Ureter (tissue), 1 donor: Measurements from ENCODE around the gene NDUFAF5. TPM values are rescaled to one million over a fixed set of nuclear protein-coding genes. Genes with fewer than 3 reads are reported as not detected.
"Not testable (repeated sequence)": the region's sequence is repeated elsewhere in the genome, so short reads cannot be mapped to it uniquely, and the experiment has no call there.

Source experiments
- DNase-seq: peaks from one replicate; pipeline ENCODE4 v3.0.0-alpha.2; 2020; ENCODE audit warnings: low spot score
- total RNA-seq: library from RNA; stranded (reverse); gene quantifications from one replicate; pipeline ENCODE4 v1.2.4, GENCODE V29; 2023
- donor health status: DM: yes; HTN: yes; CAD: no.

The NDUFAF5 gene, protein sequence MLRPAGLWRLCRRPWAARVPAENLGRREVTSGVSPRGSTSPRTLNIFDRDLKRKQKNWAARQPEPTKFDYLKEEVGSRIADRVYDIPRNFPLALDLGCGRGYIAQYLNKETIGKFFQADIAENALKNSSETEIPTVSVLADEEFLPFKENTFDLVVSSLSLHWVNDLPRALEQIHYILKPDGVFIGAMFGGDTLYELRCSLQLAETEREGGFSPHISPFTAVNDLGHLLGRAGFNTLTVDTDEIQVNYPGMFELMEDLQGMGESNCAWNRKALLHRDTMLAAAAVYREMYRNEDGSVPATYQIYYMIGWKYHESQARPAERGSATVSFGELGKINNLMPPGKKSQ
- total RNA-seq: 51.6 TPM

GRCh38 chr20:13784893-13785715 lies at the start of gene NDUFAF5, which contains the start of gene ESF1:
TSS of gene NDUFAF5 (plus strand) at chr20:13785028. CDS start at chr20:13785069, 41 bp downstream.
TSS of gene ESF1 (minus strand) at chr20:13784919. CDS start at chr20:13783140, 1,779 bp downstream.
- DNase-seq: peak; percentile 95

DNA sequence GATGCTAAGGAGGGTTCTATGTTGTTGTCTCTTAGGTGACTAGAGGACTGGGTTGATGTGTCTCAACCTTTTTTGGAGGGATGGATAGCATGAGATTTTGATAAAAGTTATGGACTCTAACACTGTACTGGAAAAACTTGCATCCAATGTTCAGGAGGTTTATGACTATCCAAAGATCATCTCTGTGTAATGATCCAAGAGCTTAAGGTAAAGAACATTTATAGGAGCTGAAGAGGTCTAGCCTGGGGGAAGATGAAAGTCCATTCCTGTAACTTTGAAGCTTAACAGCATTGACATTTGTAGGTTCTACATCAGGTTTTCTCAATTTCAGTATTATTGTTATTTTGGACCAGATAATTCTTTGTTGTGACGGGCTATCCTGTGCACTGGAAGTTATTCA lies 49.0 kb upstream of the NDUFAF5 start:
- no peak for DNase-seq

GRCh38 chr20:13736436-13737191 lies 48.2 kb upstream of the NDUFAF5 start:
- no peak for DNase-seq

DNA sequence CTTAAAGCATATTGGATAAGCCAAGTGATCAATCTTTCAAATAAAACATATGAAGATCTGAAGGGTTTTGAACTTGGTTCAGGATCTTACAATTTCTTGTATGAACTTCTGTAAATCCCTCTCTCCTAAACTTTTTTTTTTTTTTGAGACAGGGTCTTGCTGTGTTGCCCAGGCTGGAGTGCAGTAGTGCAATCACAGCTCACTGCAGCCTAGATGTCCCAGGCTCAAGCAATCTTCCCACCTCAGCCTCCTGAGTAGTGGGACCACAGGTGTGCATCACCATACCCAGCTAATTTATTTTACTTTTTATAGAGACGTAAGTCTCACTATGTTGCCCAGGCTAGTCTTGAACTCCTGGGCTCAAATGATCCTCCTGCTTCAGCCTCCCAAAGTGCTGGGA lies 46.6 kb upstream of the NDUFAF5 start:
- DNase-seq: not testable (repeated sequence)

GRCh38 chr20:13739731-13740649 lies 44.8 kb upstream of the NDUFAF5 start:
- no peak for DNase-seq

- DNase-seq: no peak
Measured at GRCh38 chr20:13741879-13742278, 42.9 kb upstream of the NDUFAF5 start.

GRCh38 chr20:13744352-13744751 lies 40.5 kb upstream of the NDUFAF5 start:
- no peak for DNase-seq

- DNase-seq: no peak
Measured at GRCh38 chr20:13745784-13746183, 39.0 kb upstream of the NDUFAF5 start.

- no peak for DNase-seq
Measured at GRCh38 chr20:13749811-13750210, 35.0 kb upstream of the NDUFAF5 start.

DNA sequence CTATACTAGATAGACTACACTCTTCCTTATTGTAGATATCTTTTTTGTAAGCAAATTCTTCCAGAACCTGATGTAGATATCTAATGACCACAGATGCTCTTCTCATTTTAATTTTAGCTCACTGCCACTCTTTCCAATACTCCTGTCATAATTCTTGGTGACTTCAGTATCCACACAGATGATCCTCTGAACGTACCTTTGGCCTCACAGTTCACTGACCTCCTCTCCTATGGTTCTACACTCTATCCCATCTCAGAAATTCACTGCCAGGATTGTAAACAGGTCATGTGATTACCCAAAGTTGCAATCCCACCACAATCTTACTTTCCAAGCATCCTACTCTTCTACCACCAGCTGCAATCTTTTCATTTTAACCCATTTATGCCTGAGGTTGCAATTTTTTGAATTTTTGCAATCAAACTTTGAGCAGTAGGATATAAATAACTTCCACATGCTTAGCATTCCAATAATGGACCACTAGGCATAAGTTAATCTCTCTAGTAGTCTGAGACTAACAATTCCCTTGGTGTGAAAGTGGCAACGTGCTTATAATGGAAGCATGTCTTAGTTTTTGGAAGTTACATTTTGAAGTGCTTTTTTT lies 31.3 kb upstream of the NDUFAF5 start:
- DNase-seq: no peak

- no peak for DNase-seq
Measured at GRCh38 chr20:13755809-13756208, 29.0 kb upstream of the NDUFAF5 start.

DNA sequence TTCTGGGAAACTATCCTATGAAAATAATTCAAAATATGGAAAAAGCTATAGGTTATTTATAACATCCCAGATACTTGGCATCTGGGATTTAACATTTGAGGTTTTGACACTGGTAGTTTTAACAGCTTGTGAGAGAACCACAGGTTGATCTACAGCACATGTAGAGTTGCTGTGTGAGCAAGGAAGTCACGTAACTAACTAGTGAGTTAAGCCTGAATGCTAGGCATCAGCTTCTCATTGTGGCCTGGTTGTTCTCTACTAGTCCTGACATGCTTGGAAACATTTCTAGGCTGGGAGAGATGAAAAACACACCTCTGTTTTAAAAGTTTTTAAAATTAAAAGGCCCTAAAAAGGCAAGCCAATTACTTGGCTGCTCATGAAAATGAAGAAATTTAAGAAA lies 28.3 kb upstream of the NDUFAF5 start:
- no peak for DNase-seq

GRCh38 chr20:13758884-13759283 lies 25.9 kb upstream of the NDUFAF5 start:
- no peak for DNase-seq

- not testable (repeated sequence) for DNase-seq
Measured at GRCh38 chr20:13760451-13760946, 24.3 kb upstream of the NDUFAF5 start.

- DNase-seq: no peak
Measured at GRCh38 chr20:13765299-13765698, 19.5 kb upstream of the NDUFAF5 start.

DNA sequence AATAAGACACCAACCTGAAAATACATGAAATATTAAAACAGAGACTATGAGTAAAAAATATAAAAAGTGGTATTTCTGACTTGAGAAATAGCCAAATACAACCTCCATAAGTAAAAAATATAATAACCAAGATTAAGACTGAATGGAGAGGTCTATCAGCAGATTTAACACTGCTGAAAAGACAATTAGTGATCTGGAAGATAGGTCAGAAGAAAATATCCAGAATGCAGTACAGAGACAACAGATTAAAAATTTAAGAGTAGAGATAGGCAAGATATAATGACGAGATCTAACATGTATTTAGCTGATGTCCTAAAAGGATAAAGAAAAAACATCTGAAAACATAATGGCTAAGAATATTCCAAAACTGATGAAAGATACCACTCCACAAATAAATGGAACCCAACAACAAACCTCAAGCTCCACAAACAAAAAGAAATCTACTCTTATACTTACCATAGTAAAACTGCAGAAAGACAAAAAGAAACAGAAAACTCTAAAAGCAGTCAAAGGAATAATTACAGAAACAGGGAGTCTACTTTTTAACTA lies 18.9 kb upstream of the NDUFAF5 start:
- no peak for DNase-seq

DNA sequence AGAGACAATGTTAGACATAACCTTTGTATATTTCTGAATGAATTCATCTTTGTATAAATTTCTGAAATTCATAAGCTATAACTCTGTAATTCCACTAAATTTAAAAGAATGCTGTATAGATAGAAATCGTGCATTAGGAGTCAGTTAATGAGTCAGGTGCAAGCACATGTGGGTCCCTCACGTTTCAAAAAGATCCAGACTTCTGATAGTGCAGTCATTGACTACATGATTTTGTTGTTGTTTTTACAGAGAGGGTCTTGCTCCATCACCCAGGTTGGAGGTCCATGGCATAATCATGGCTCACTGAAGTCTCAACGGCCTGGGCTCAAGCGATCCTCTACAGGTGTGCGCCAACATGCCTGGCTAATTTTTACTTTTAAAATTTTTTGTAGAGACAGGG lies 14.7 kb upstream of the NDUFAF5 start:
- DNase-seq: no peak

GRCh38 chr20:13771853-13772453 lies 12.9 kb upstream of the NDUFAF5 start:
- no peak for DNase-seq

- DNase-seq: no peak
Measured at GRCh38 chr20:13772529-13772928, 12.3 kb upstream of the NDUFAF5 start.

DNA sequence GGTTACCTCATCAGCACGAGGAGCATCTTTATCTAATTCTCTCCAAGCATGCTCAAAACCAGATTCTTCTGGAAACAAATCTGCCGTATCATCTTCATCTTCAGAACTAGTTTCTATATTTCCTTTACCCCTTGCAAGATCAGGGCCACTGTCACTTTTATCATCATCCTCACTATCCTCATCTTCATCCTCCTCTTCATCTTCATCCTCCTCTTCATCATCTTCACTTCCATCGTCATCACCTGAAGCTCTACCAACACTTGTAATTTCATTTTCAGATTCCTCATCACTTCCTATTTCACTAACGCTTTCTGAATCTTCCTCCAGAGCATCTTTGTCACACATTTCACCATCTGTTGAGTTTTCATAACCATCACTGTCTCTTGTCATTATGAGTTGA lies 9.0 kb upstream of the NDUFAF5 start:
- DNase-seq: no peak
